OCI-LY1 (cell line): ENCODE measurements around the gene FREY1.

Experiments
- H2AFZ ChIP-seq: fragments of 200-600 bp; sonication (generic), shearing (Covaris generic); 2 replicates; pipeline ENCODE4 v1.6.0; 2014; ENCODE audit warnings: antibody characterized with exemption, mild to moderate bottlenecking, low read length
- H3F3A ChIP-seq: fragments of 200-600 bp; sonication (generic), shearing (Covaris generic); 2 replicates; pipeline ENCODE4 v1.6.0; 2014; ENCODE audit warnings: mild to moderate bottlenecking, antibody characterized with exemption, low read length, moderate library complexity; ENCODE audit not compliant: insufficient read depth
- H3K27ac ChIP-seq: fragments of 200-600 bp; sonication (generic); 2 replicates; pipeline ENCODE4 v1.5.1; 2014; ENCODE audit warnings: low read length, mixed run types, mild to moderate bottlenecking, low read depth; ENCODE audit not compliant: poor library complexity, severe bottlenecking
- H3K27me3 ChIP-seq: fragments of 200-600 bp; sonication (generic); 2 replicates; pipeline ENCODE4 v1.6.0; 2014; ENCODE audit warnings: antibody characterized with exemption, mild to moderate bottlenecking, low read length, moderate library complexity; ENCODE audit not compliant: insufficient read depth
- H3K36me3 ChIP-seq: fragments of 200-600 bp; sonication (generic); 2 replicates; pipeline ENCODE4 v1.6.1; 2014; ENCODE audit warnings: mild to moderate bottlenecking, antibody characterized with exemption, low read length, moderate library complexity, mixed read lengths; ENCODE audit not compliant: insufficient read depth
- H3K4me1 ChIP-seq: fragments of 200-600 bp; sonication (generic); 2 replicates; pipeline ENCODE4 v1.5.1; 2014; ENCODE audit warnings: mild to moderate bottlenecking, low read length, moderate library complexity; ENCODE audit not compliant: insufficient read depth, severe bottlenecking
- H3K4me2 ChIP-seq: fragments of 200-600 bp; sonication (generic), shearing (Covaris generic); 2 replicates; pipeline ENCODE4 v1.6.1; 2014; ENCODE audit warnings: low read length
- H3K4me3 ChIP-seq: fragments of 200-600 bp; sonication (generic); 2 replicates; pipeline ENCODE4 v1.5.1; 2014; ENCODE audit warnings: low read length, low read depth, mild to moderate bottlenecking, mixed read lengths; ENCODE audit not compliant: poor library complexity, severe bottlenecking
- H3K79me2 ChIP-seq: fragments of 200-600 bp; shearing (Covaris generic); 2 replicates; pipeline ENCODE4 v1.6.1; 2016; ENCODE audit warnings: mixed run types, low read length, mixed read lengths; ENCODE audit not compliant: insufficient read depth
- H3K9ac ChIP-seq: fragments of 200-600 bp; sonication (generic), shearing (Covaris generic); 2 replicates; pipeline ENCODE4 v1.6.1; 2014; ENCODE audit warnings: mild to moderate bottlenecking, low read length, mixed read lengths
- H3K9me2 ChIP-seq: fragments of 200-600 bp; sonication (generic), shearing (Covaris generic); 2 replicates; pipeline ENCODE4 v1.6.1; 2014; ENCODE audit warnings: low read depth, mild to moderate bottlenecking, low read length, mixed read lengths
- H3K9me3 ChIP-seq: fragments of 200-600 bp; shearing (Covaris generic); 2 replicates; pipeline ENCODE4 v1.6.1; 2014; ENCODE audit warnings: low read length, mixed read lengths
- H4K20me1 ChIP-seq: fragments of 200-600 bp; sonication (generic), shearing (Covaris generic); 2 replicates; pipeline ENCODE4 v1.6.0; 2016; ENCODE audit warnings: mild to moderate bottlenecking, low read length; ENCODE audit not compliant: insufficient read depth
- CTCF ChIP-seq: fragments of 200-600 bp; sonication (generic), shearing (Covaris generic); IDR thresholded peaks from 2 replicates; pipeline ENCODE4 v1.5.1; 2017; ENCODE audit warnings: mild to moderate bottlenecking, antibody characterized with exemption, low read length, moderate library complexity, mixed read lengths
- EZH2 ChIP-seq: fragments of 200-600 bp; sonication (generic), shearing (Covaris generic); IDR thresholded peaks from 2 replicates; pipeline ENCODE4 v1.8.0; 2017; ENCODE audit warnings: borderline replicate concordance, mixed run types, mild to moderate bottlenecking, antibody characterized with exemption, low read length, moderate library complexity, mixed read lengths

FREY1 gene

GRCh38 chr11:45892856-45893255 is 14.2 kb downstream of the FREY1 start:
- Histone ChIP-seq H3K4me3 (no peak overlapping the region), H3K36me3 (no peaks in the 10 kb centered on the region), H2AFZ (no peak overlapping the region), H3K9ac (no peak overlapping the region), H3K9me3 (no peaks in the 10 kb centered on the region), H3F3A (no peaks in the 10 kb centered on the region), H3K4me1 (no peaks in the 10 kb centered on the region), H3K27me3 (peaks cover 4% of the 10 kb centered on the region; the same call in 1 of the 2 replicates), H3K9me2 (no peaks in the 10 kb centered on the region), H3K4me2 (no peak overlapping the region), H4K20me1 (no peaks in the 10 kb centered on the region), H3K79me2 (no peaks in the 10 kb centered on the region), H3K27ac (no peak overlapping the region)
- TF ChIP-seq EZH2 (no peak), CTCF (no peak)

GRCh38 chr11:45890886-45891550 is 16.1 kb downstream of the FREY1 start:
- no peaks in the 10 kb centered on the region for H3K9me3 ChIP-seq
- no peaks in the 10 kb centered on the region for H3K9me2 ChIP-seq
- H3K4me2 ChIP-seq: no peak overlapping the region
- H3K79me2 ChIP-seq: no peaks in the 10 kb centered on the region
- peaks cover 4% of the 10 kb centered on the region; the same call in 1 of the 2 replicates for H3K27me3 ChIP-seq
- no peaks in the 10 kb centered on the region for H3F3A ChIP-seq
- no peak overlapping the region for H2AFZ ChIP-seq
- H3K4me1 ChIP-seq: peaks cover 1% of the 10 kb centered on the region
- H3K27ac ChIP-seq: no peak overlapping the region
- no peak for TF ChIP-seq EZH2
- no peak for TF ChIP-seq CTCF
- H3K36me3 ChIP-seq: no peaks in the 10 kb centered on the region
- no peaks in the 10 kb centered on the region for H4K20me1 ChIP-seq
- H3K4me3 ChIP-seq: no peak overlapping the region
- H3K9ac ChIP-seq: no peak overlapping the region

- H3K9me3 ChIP-seq: no peaks in the 10 kb centered on the region
Observed at GRCh38 chr11:45889966-45890365, 17.1 kb downstream of the FREY1 start.

More at GRCh38 chr11:45889966-45890365, 17.1 kb downstream of the FREY1 start:
- Histone ChIP-seq H3K27me3 (peaks cover 4% of the 10 kb centered on the region; the same call in 1 of the 2 replicates), H3F3A (no peaks in the 10 kb centered on the region), H3K9me2 (no peaks in the 10 kb centered on the region), H3K36me3 (no peaks in the 10 kb centered on the region), H3K4me1 (peaks cover 8% of the 10 kb centered on the region), H3K27ac (no peak overlapping the region), H3K9ac (no peak overlapping the region), H2AFZ (no peak overlapping the region), H3K4me3 (no peak overlapping the region), H3K4me2 (no peak overlapping the region), H3K79me2 (no peaks in the 10 kb centered on the region), H4K20me1 (no peaks in the 10 kb centered on the region)
- TF ChIP-seq CTCF: no peak
- no peak for TF ChIP-seq EZH2
